Lower leg skin (tissue), 3 donors: ENCODE data around the gene TOX4.

ENCODE experiments used
- CTCF ChIP-seq, 3 donors: fragments of 450-650 bp; IDR thresholded peaks; one replicate each; pipeline ENCODE4 v1.5.1; 2016; ENCODE audit warnings: antibody characterized with exemption in 3 of 3, mild to moderate bottlenecking in 3 of 3, moderate library complexity in 2 of 3
- POLR2A ChIP-seq, 2 donors: fragments of 450-650 bp; IDR thresholded peaks; one replicate each; pipeline ENCODE4 v1.6.1; 2016 to 2017; ENCODE audit warnings: antibody characterized with exemption in 2 of 2, mild to moderate bottlenecking in 1 of 2, moderate library complexity in 1 of 2

DNA sequence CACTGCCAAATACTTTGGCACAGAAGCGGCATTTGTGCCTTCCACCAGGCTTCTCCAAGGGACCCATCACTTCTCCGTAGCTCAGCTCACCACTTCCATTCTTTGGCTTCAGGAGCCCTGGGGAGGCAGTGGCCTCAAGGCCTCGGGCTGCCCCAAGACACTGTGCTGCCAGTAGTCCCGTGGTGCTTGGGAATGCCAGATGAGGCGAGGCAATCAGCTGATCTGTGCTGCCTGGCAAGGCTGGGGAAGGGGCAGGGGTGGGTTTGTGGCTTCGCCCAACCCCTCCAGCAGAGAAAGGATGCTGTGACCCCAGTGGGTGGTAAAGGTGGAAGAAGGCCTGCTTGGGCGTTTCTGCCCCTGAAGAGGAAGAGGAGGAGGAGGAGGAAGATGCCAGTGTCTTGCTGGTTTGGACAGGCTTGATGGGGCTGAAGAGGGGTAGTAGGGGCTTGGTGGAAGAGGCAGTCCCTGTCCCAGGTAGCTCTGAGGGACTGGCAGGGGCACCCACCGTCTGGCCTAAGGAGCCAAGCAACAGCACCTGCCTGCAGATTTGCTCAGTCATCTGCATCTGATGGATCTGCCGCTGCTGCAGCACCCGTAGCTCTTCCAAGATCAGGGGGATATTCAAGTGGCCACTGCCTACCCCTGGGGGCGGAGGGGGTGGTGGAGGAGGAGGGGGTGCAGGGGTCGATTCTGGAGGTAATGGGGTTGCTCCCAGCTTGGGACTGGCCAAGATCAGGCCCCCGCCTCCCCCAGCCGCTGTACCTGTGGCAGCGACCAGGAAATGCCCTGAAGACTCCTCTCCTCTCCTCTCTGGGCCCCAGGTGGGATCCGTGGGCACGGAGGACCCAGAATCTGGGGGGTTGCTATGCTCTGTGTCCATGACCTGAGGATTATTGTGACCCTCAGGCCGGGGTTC is 47.8 kb downstream of the TOX4 start:
- TF ChIP-seq CTCF (IDR thresholded peaks at IDR 0.05), result no peak
- TF ChIP-seq POLR2A (IDR thresholded peaks at IDR 0.05), result no peak
